Thyroid gland (tissue), 4 donors: ENCODE measurements around the gene ODAD2.

ENCODE experiments used
- POLR2A ChIP-seq, 2 donors: fragments of 450-650 bp; IDR thresholded peaks; one replicate each; pipeline ENCODE4 v1.6.1; 2017; ENCODE audit warnings: antibody characterized with exemption in 2 of 2, mild to moderate bottlenecking in 2 of 2, moderate library complexity in 1 of 2
- TF ChIP-seq, protein P1 (sequence below), 6 experiments: fragments of 200-600 bp in 3 of 6; fragments of 450-650 bp in 3 of 6; sonication (generic) in 3 of 6; IDR thresholded peaks; one replicate each; pipeline ENCODE4 v1.5.1; 2016 to 2019; ENCODE audit warnings: antibody characterized with exemption in 6 of 6, mild to moderate bottlenecking in 2 of 6, inconsistent platforms in 1 of 6, moderate library complexity in 1 of 6

GRCh38 chr10:27844223-27844622 is 154.7 kb downstream of the ODAD2 start:
- TF ChIP-seq, protein P1, sequence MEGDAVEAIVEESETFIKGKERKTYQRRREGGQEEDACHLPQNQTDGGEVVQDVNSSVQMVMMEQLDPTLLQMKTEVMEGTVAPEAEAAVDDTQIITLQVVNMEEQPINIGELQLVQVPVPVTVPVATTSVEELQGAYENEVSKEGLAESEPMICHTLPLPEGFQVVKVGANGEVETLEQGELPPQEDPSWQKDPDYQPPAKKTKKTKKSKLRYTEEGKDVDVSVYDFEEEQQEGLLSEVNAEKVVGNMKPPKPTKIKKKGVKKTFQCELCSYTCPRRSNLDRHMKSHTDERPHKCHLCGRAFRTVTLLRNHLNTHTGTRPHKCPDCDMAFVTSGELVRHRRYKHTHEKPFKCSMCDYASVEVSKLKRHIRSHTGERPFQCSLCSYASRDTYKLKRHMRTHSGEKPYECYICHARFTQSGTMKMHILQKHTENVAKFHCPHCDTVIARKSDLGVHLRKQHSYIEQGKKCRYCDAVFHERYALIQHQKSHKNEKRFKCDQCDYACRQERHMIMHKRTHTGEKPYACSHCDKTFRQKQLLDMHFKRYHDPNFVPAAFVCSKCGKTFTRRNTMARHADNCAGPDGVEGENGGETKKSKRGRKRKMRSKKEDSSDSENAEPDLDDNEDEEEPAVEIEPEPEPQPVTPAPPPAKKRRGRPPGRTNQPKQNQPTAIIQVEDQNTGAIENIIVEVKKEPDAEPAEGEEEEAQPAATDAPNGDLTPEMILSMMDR (IDR thresholded peaks at IDR 0.05), result no peak
- TF ChIP-seq POLR2A (IDR thresholded peaks at IDR 0.05), result no peak
